ENCODE results near the gene NADK.
"Not testable (repeated sequence)": the region's sequence is repeated elsewhere in the genome, so short reads cannot be mapped to it uniquely, and the experiment has no call there.

NADK gene

GRCh38 chr1:1707241-1707640, 71.0 kb downstream of the NADK start:
- DNase-seq = not testable (repeated sequence)

GRCh38 chr1:1705623-1706022, 72.6 kb downstream of the NADK start:
- not testable (repeated sequence) for H3K4me3 ChIP-seq (ENCODE audit: low read depth in 1 of 2, low read length in 2 of 2); H2AFZ ChIP-seq (ENCODE audit: low read depth, low read length); H3K9ac ChIP-seq (ENCODE audit: low read depth, low read length); H3K4me2 ChIP-seq (ENCODE audit: insufficient read depth, low read length); H3K79me2 ChIP-seq (ENCODE audit: insufficient read depth, low read length); H3K4me1 ChIP-seq (ENCODE audit: insufficient read depth, low read length); H4K20me1 ChIP-seq (ENCODE audit: insufficient read depth, low read length); ATAC-seq (ENCODE audit: insufficient read depth, low read depth); H3K27ac ChIP-seq (ENCODE audit: low read length); DNase-seq; H3K9me3 ChIP-seq (ENCODE audit: insufficient read depth, low read length, severe bottlenecking); H3K27me3 ChIP-seq (ENCODE audit: insufficient read depth, low read length, poor library complexity)
- peaks cover 13% of the 10 kb centered on the region; the same call in 1 of the 2 replicates for H3K36me3 ChIP-seq (ENCODE audit: insufficient read depth, low read length)

More at GRCh38 chr1:1707241-1707640, 71.0 kb downstream of the NADK start:
- not testable (repeated sequence) for H3K27me3 ChIP-seq (ENCODE audit: insufficient read depth, low read length, poor library complexity); H2AFZ ChIP-seq (ENCODE audit: low read depth, low read length); H3K4me3 ChIP-seq (ENCODE audit: low read depth in 1 of 2, low read length in 2 of 2); ATAC-seq (ENCODE audit: insufficient read depth, low read depth); H4K20me1 ChIP-seq (ENCODE audit: insufficient read depth, low read length); H3K4me2 ChIP-seq (ENCODE audit: insufficient read depth, low read length); H3K9ac ChIP-seq (ENCODE audit: low read depth, low read length); H3K4me1 ChIP-seq (ENCODE audit: insufficient read depth, low read length); H3K27ac ChIP-seq (ENCODE audit: low read length); H3K79me2 ChIP-seq (ENCODE audit: insufficient read depth, low read length); H3K9me3 ChIP-seq (ENCODE audit: insufficient read depth, low read length, severe bottlenecking)
- H3K36me3 ChIP-seq (ENCODE audit: insufficient read depth, low read length) = peaks cover 13% of the 10 kb centered on the region; the same call in 1 of the 2 replicates

GRCh38 chr1:1704284-1704957, 73.8 kb downstream of the NADK start:
- H3K4me2 ChIP-seq (ENCODE audit: insufficient read depth, low read length) = not testable (repeated sequence)

GRCh38 chr1:1703796-1704195, 74.5 kb downstream of the NADK start:
- Histone ChIP-seq H3K4me2 (ENCODE audit: insufficient read depth, low read length) (no peak overlapping the region), H3K27me3 (ENCODE audit: insufficient read depth, low read length, poor library complexity) (no peaks in the 10 kb centered on the region), H3K79me2 (ENCODE audit: insufficient read depth, low read length) (no peaks in the 10 kb centered on the region), H2AFZ (ENCODE audit: low read depth, low read length) (no peak overlapping the region), H4K20me1 (ENCODE audit: insufficient read depth, low read length) (no peaks in the 10 kb centered on the region; the same call in 1 of the 2 replicates), H3K27ac (ENCODE audit: low read length) (no peak overlapping the region), H3K4me3 (ENCODE audit: low read depth in 1 of 2, low read length in 2 of 2) (no peak overlapping the region), H3K4me1 (ENCODE audit: insufficient read depth, low read length) (no peaks in the 10 kb centered on the region), H3K9me3 (ENCODE audit: insufficient read depth, low read length, severe bottlenecking) (no peaks in the 10 kb centered on the region), H3K9ac (ENCODE audit: low read depth, low read length) (no peak overlapping the region), H3K36me3 (ENCODE audit: insufficient read depth, low read length) (peaks cover 13% of the 10 kb centered on the region; the same call in 1 of the 2 replicates)
- DNase-seq (no peak), ATAC-seq (ENCODE audit: insufficient read depth, low read depth) (no peak)
- TF ChIP-seq CTCF (IDR thresholded peaks at IDR 0.05; ENCODE audit: borderline replicate concordance, extremely low read depth, low read length, poor library complexity, severe bottlenecking) (no peak), EZH2 (IDR thresholded peaks at IDR 0.05; ENCODE audit: borderline replicate concordance, low read depth, low read length, severe bottlenecking) (no peak)

More at GRCh38 chr1:1704284-1704957, 73.8 kb downstream of the NADK start:
- H3K9ac ChIP-seq (ENCODE audit: low read depth, low read length); H3K79me2 ChIP-seq (ENCODE audit: insufficient read depth, low read length); H3K27me3 ChIP-seq (ENCODE audit: insufficient read depth, low read length, poor library complexity); H3K27ac ChIP-seq (ENCODE audit: low read length); H4K20me1 ChIP-seq (ENCODE audit: insufficient read depth, low read length); ATAC-seq (ENCODE audit: insufficient read depth, low read depth); H3K4me1 ChIP-seq (ENCODE audit: insufficient read depth, low read length); H3K9me3 ChIP-seq (ENCODE audit: insufficient read depth, low read length, severe bottlenecking); H2AFZ ChIP-seq (ENCODE audit: low read depth, low read length); H3K4me3 ChIP-seq (ENCODE audit: low read depth in 1 of 2, low read length in 2 of 2): not testable (repeated sequence)
- peak; percentile 1 for DNase-seq
- peaks cover 13% of the 10 kb centered on the region; the same call in 1 of the 2 replicates for H3K36me3 ChIP-seq (ENCODE audit: insufficient read depth, low read length)

GRCh38 chr1:1702506-1702905, 75.8 kb downstream of the NADK start:
- H3K9ac ChIP-seq (ENCODE audit: low read depth, low read length); H3K4me1 ChIP-seq (ENCODE audit: insufficient read depth, low read length); DNase-seq; H3K4me2 ChIP-seq (ENCODE audit: insufficient read depth, low read length); H3K27me3 ChIP-seq (ENCODE audit: insufficient read depth, low read length, poor library complexity); H3K9me3 ChIP-seq (ENCODE audit: insufficient read depth, low read length, severe bottlenecking); H3K79me2 ChIP-seq (ENCODE audit: insufficient read depth, low read length); H4K20me1 ChIP-seq (ENCODE audit: insufficient read depth, low read length); H3K27ac ChIP-seq (ENCODE audit: low read length); ATAC-seq (ENCODE audit: insufficient read depth, low read depth); H3K4me3 ChIP-seq (ENCODE audit: low read depth in 1 of 2, low read length in 2 of 2); H2AFZ ChIP-seq (ENCODE audit: low read depth, low read length): not testable (repeated sequence)
- peaks cover 13% of the 10 kb centered on the region; the same call in 1 of the 2 replicates for H3K36me3 ChIP-seq (ENCODE audit: insufficient read depth, low read length)

All from DND-41 (cell line).